ENCODE measurements around the gene CEP85. TPM values are rescaled to one million over a fixed set of nuclear protein-coding genes. Genes with fewer than 3 reads are reported as not detected.

CEP85 gene
- total and polyA plus RNA-seq, 9 of the 15 experiments (the other 6 are each of a cell fraction or from before 2014, with no cell fraction given) = 42.1 to 140 (median 92.6) TPM

DNA sequence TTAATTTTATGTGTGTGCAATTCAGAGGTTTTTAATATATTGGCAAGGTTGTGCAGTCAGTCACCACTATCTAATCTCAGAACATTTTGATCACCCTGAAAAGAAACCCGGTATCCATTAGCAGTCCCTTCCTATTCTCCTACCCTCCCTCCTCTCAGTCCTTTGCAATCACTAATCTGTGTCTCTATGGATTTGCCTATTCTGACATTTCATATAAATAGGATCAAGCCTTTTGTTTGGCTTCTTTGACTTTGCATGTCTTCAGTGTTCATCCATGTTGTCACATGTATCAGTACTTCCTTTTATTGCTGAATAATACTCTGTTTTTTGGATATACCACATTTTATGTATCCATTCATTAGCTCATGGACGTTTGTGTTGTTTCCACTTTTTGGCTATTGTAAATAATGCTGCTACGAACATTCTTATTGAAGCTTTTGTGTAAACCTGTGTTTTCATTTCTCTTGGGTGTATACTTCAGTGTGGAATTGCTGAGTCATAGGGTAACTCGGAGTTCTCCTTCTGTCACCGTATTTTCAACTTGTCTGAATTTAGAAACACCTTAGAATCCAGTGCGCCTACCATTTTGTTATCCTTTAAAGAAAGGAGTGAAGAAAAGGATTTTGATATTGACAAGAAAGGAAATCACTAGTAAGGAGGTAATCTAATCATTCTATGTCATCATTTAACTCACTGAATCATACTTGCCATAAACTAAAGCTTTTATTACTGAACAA lies 3.4 kb downstream of the CEP85 start (continued):
- TF ChIP-seq NELFE (IDR thresholded peaks at IDR 0.05; ENCODE audit: insufficient read depth, insufficient read length) (no peak), GATAD2B (IDR thresholded peaks at IDR 0.05; ENCODE audit: borderline replicate concordance) (peak; percentile 61; the same call in 1 of the 2 replicates), SMARCA4 (IDR thresholded peaks at IDR 0.05) (peak; percentile 95), DIDO1 (tag; IDR thresholded peaks at IDR 0.05; ENCODE audit: low read depth) (no peak), SNRNP70 (optimal IDR thresholded peaks at IDR 0.05; ENCODE audit: low read depth, low read length) (no peak), SREBF1 (IDR thresholded peaks at IDR 0.05; ENCODE audit: borderline replicate concordance, low read depth, low read length) (no peak), HLTF (IDR thresholded peaks at IDR 0.05) (no peak), TCFL5 (CRISPR knock-in tag; conservative IDR thresholded peaks at IDR 0.05) (no peak), SMAD3 (CRISPR knock-in tag; conservative IDR thresholded peaks at IDR 0.05) (0 out of 2 replicates have a peak, but pooled peaks have one; percentile 45), CHAMP1 (IDR thresholded peaks at IDR 0.05) (no peak), NR0B1 (IDR thresholded peaks at IDR 0.05; ENCODE audit: partially characterized antibody) (no peak), MTF1 (CRISPR knock-in tag; IDR thresholded peaks at IDR 0.05; ENCODE audit: borderline replicate concordance) (no peak), CCNT2 (IDR thresholded peaks at IDR 0.05; ENCODE audit: borderline replicate concordance, extremely low read depth, insufficient read length, low read depth, low read length) (no peak), MIER1 (IDR thresholded peaks at IDR 0.05; ENCODE audit: low read depth) (no peak), TAF15 (IDR thresholded peaks at IDR 0.05; ENCODE audit: low read depth, low read length) (no peak), NONO (IDR thresholded peaks at IDR 0.05; ENCODE audit: low read depth in 2 of 2, low read length in 1 of 2) (no peak), POLR2AphosphoS5 (IDR thresholded peaks at IDR 0.05; ENCODE audit: control insufficient read depth, insufficient read depth, low read depth, low read length) (no peak), ZNF165 (CRISPR knock-in tag; IDR thresholded peaks at IDR 0.05; ENCODE audit: borderline replicate concordance) (no peak), KDM4B (IDR thresholded peaks at IDR 0.05; ENCODE audit: borderline replicate concordance in 2 of 2, low read depth in 1 of 2) (no peak), NFXL1 (CRISPR knock-in tag; IDR thresholded peaks at IDR 0.05) (0 out of 2 replicates have a peak, but pooled peaks have one; percentile 54)
- TF ChIP-seq, protein P1, sequence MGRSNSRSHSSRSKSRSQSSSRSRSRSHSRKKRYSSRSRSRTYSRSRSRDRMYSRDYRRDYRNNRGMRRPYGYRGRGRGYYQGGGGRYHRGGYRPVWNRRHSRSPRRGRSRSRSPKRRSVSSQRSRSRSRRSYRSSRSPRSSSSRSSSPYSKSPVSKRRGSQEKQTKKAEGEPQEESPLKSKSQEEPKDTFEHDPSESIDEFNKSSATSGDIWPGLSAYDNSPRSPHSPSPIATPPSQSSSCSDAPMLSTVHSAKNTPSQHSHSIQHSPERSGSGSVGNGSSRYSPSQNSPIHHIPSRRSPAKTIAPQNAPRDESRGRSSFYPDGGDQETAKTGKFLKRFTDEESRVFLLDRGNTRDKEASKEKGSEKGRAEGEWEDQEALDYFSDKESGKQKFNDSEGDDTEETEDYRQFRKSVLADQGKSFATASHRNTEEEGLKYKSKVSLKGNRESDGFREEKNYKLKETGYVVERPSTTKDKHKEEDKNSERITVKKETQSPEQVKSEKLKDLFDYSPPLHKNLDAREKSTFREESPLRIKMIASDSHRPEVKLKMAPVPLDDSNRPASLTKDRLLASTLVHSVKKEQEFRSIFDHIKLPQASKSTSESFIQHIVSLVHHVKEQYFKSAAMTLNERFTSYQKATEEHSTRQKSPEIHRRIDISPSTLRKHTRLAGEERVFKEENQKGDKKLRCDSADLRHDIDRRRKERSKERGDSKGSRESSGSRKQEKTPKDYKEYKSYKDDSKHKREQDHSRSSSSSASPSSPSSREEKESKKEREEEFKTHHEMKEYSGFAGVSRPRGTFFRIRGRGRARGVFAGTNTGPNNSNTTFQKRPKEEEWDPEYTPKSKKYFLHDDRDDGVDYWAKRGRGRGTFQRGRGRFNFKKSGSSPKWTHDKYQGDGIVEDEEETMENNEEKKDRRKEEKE (IDR thresholded peaks at IDR 0.05; ENCODE audit: borderline replicate concordance in 1 of 2, control insufficient read depth in 1 of 2, low read depth in 2 of 2, low read length in 1 of 2) = no peak

Measured in K562 (cell line).